GM12878 (cell line): ENCODE results near the gene UBE2F. TPM values are rescaled to one million over a fixed set of nuclear protein-coding genes. Genes with fewer than 3 reads are reported as not detected.
"Not testable (repeated sequence)": the region's sequence is repeated elsewhere in the genome, so short reads cannot be mapped to it uniquely, and the experiment has no call there.

ENCODE experiments used
- ATAC-seq: fragments of 200-7000 bp; cut with Tn5 transposase; 3 replicates; pipeline ENCODE4 v1.9.1; 2020; ENCODE audit warnings: mild to moderate bottlenecking, moderate library complexity
- BruUV-seq: library from RNA; stranded (reverse); fragments of 400-500 nt; replicated peaks from 2 replicates; lab custom pipeline; 2021; lab: Mats Ljungman, UMichigan
- CTCF ChIA-PET: fragments of 300-600 bp; sonication (Branson Sonifier 250); formaldehyde crosslinking; extraction: SDS; loops from one replicate; lab custom pipeline; 2021; ENCODE audit warnings: inconsistent platforms; lab: Yijun Ruan, JAX
- POLR2A ChIA-PET: fragments of 350-600 bp; formaldehyde crosslinking; extraction: SDS; loops from one replicate; lab custom pipeline; 2021; ENCODE audit warnings: inconsistent platforms; lab: Charles Lee
- RAD21 ChIA-PET: fragments of 300-600 bp; sonication (Branson Sonifier 250); formaldehyde crosslinking; loops from one replicate; lab custom pipeline; 2023; ENCODE audit warnings: antibody characterized with exemption; ENCODE audit not compliant: unreplicated experiment; lab: Charles Lee
- SMC1A ChIA-PET: fragments of 300-600 bp; sonication (Branson Sonifier 250); formaldehyde crosslinking; loops from one replicate; lab custom pipeline; 2023; ENCODE audit not compliant: unreplicated experiment, uncharacterized antibody; lab: Charles Lee
- DNase-seq: peaks from one replicate; pipeline ENCODE4 v3.0.0-alpha.2; 2011; ENCODE audit warnings: low read depth, low spot score
- FAIRE-seq: peaks from 3 replicates; lab custom pipeline; 2011; peaks lifted over from hg19 to GRCh38; lab: Jason Lieb, UNC
- H2AFZ ChIP-seq: 2 replicates; pipeline ENCODE4 v1.6.0; 2011; ENCODE audit warnings: low read depth, low read length, control low read depth; ENCODE audit not compliant: control insufficient read depth
- H3K27ac ChIP-seq: 2 replicates; pipeline ENCODE4 v1.5.1; 2011; ENCODE audit warnings: control low read depth; ENCODE audit not compliant: control insufficient read depth, insufficient read depth
- H3K27me3 ChIP-seq, 2 experiments: replicated peaks in 1 of 2; 2 replicates each; pipeline versions ENCODE4 v1.6.0 to v1.6.1; 2011; ENCODE audit warnings: low read length in 1 of 2; ENCODE audit not compliant: control insufficient read depth in 2 of 2, insufficient read depth in 2 of 2
- H3K36me3 ChIP-seq, 2 experiments: 2 replicates each; pipeline ENCODE4 v1.5.1; 2011; ENCODE audit warnings: low read length in 1 of 2; ENCODE audit not compliant: control insufficient read depth in 2 of 2, insufficient read depth in 2 of 2
- H3K4me1 ChIP-seq: 2 replicates; pipeline ENCODE4 v1.6.1; 2011; ENCODE audit warnings: mild to moderate bottlenecking, low read length, moderate library complexity, mixed read lengths; ENCODE audit not compliant: control insufficient read depth, insufficient read depth
- H3K4me2 ChIP-seq: 2 replicates; pipeline ENCODE4 v1.6.0; 2011; ENCODE audit warnings: control low read depth; ENCODE audit not compliant: control insufficient read depth, insufficient read depth
- H3K4me3 ChIP-seq: fragments of 200-600 bp; sonication (generic); 2 replicates; pipeline ENCODE4 v1.5.1; 2016
- H3K79me2 ChIP-seq: 2 replicates; pipeline ENCODE4 v1.6.0; 2011; ENCODE audit warnings: low read length; ENCODE audit not compliant: control insufficient read depth, insufficient read depth
- H3K9ac ChIP-seq: 2 replicates; pipeline ENCODE4 v1.8.0; 2011; ENCODE audit warnings: low read length, control low read depth, mixed read lengths; ENCODE audit not compliant: control insufficient read depth, insufficient read depth
- H3K9me3 ChIP-seq: replicated peaks from 3 replicates; pipeline ENCODE4 v1.5.1; 2011; ENCODE audit warnings: mild to moderate bottlenecking, low read length; ENCODE audit not compliant: control insufficient read depth, insufficient read depth
- H4K20me1 ChIP-seq: 2 replicates; pipeline ENCODE4 v1.6.0; 2011; ENCODE audit not compliant: control insufficient read depth, insufficient read depth
- BHLHE40 ChIP-seq, 2 experiments: fragments of 450-650 bp in 1 of 2; IDR thresholded peaks; 2 replicates each; pipeline ENCODE4 v1.6.1; 2011 to 2017; ENCODE audit warnings: low read depth in 2 of 2, borderline replicate concordance in 1 of 2, improper control_type of control experiment in 1 of 2, low read length in 1 of 2, mild to moderate bottlenecking in 1 of 2
- ESRRA ChIP-seq: IDR thresholded peaks from 2 replicates; pipeline ENCODE4 v1.6.1; 2012; ENCODE audit warnings: mild to moderate bottlenecking, low read length, improper control_type of control experiment
- WGBS: methylation state at CpG from one replicate; pipeline ENCODE4 v1.1.6; 2016; ENCODE audit warnings: low lambda C conversion rate; ENCODE audit not compliant: insufficient replicate concordance, insufficient coverage; ENCODE audit errors: missing lambda C conversion rate; 5-methylcytosine and 5-hydroxymethylcytosine counted together
- in situ Hi-C: fragments of 300-500 bp; cut with MboI; formaldehyde crosslinking; loops from 9 replicates; pipeline ENCODE4 v1.14.3; 2018; ENCODE audit warnings: mixed read lengths
- intact Hi-C: fragments of 100-400 bp; cut with micrococcal nuclease; formaldehyde crosslinking; loops from one replicate; pipeline ENCODE4 v1.14.2; 2022; ENCODE audit not compliant: unreplicated experiment
- polyA plus RNA-seq, 11 experiments: library from polyadenylated mRNA; depleted of rRNA in 4 of 11; unstranded in 6 of 11; stranded (reverse) in 5 of 11; fragments of >200 nt; fragmentation: Nextera tagmentation in 4 of 11; fragmentation: Illumina TruSeq in 1 of 11; extraction: Ambion mirVana in 4 of 11; extraction: Trizol in 1 of 11; gene quantifications; 1 replicate in 1 of 11; 2 replicates in 10 of 11; pipeline versions ENCODE4 v1.2.1 to v1.2.3, GENCODE V29; 2011 to 2016; ENCODE audit warnings: inconsistent platforms in 2 of 11, missing spikeins in 2 of 11, low read depth in 1 of 11
- total RNA-seq, 4 experiments: library from RNA; depleted of rRNA in 3 of 4; stranded (reverse); fragments of >200 nt in 3 of 4; fragmentation: Illumina TruSeq in 1 of 4; extraction: Trizol in 1 of 4; gene quantifications; 2 replicates each; pipeline versions ENCODE4 v1.2.1 to v1.2.3, GENCODE V29; 2013 to 2021

UBE2F gene
- total and polyA plus RNA-seq, 10 of the 15 experiments (the other 5 are each of a cell fraction or from before 2014, with no cell fraction given) = 12.3 to 64.4 (median 31.5) TPM

DNA sequence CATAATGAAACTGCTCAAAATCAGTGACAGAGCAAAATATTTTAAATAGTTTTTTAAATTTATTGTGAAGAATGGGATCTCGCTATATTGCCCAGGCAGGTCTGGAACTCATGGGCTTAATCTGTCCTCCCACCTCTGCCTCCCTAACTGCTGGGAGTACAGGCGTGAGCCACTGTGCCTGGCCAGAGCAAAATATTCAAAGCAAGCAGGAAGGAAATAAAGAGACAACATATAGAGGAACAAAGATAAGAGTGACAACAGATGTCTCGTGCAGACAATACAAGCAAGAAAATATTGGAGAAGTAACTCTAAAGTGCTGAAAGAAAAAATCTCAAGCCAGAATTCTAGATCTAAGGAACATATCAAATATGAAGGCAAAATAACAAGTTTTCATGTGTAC lies 89.0 kb downstream of the UBE2F start:
- FAIRE-seq = no peak
- TF ChIP-seq ESRRA (no peak), BHLHE40 (IDR thresholded peaks at IDR 0.05; ENCODE audit: borderline replicate concordance in 1 of 2, low read depth in 2 of 2, low read length in 1 of 2) (peak in 1 of 2 experiments; percentile 64; a peak in 1 of 4 replicates)
- Histone ChIP-seq H4K20me1 (no peaks in the 10 kb centered on the region), H3K9me3 (no peaks in the 10 kb centered on the region), H3K27ac (no peak overlapping the region), H2AFZ (no peak overlapping the region), H3K4me1 (no peaks in the 10 kb centered on the region; the same call in 1 of the 2 replicates), H3K4me3 (no peak overlapping the region), H3K79me2 (peaks cover 8% of the 10 kb centered on the region), H3K36me3 (no peaks in the 10 kb centered on the region), H3K4me2 (no peak overlapping the region), H3K9ac (no peak overlapping the region), H3K27me3 (no peaks in the 10 kb centered on the region)
- WGBS = 48% methylated on average over 3 of the region's 3 CpGs
- no TSS peak for BruUV-seq
- ChIA-PET RAD21 (no interaction called here), SMC1A (interaction anchor here (0.6 kb wide), 1 partner anchor 98 kb away, joined by 3 read pairs; no protein-coding TSS in a partner anchor), CTCF (interaction anchor here (0.6 kb wide), 1 partner anchor 56 kb away, joined by 3 read pairs; no protein-coding TSS in a partner anchor), POLR2A (no interaction called here)
- no peak for ATAC-seq
- in situ Hi-C loops = no loop called here
- no peak for DNase-seq
- intact Hi-C loops = no loop called here

DNA sequence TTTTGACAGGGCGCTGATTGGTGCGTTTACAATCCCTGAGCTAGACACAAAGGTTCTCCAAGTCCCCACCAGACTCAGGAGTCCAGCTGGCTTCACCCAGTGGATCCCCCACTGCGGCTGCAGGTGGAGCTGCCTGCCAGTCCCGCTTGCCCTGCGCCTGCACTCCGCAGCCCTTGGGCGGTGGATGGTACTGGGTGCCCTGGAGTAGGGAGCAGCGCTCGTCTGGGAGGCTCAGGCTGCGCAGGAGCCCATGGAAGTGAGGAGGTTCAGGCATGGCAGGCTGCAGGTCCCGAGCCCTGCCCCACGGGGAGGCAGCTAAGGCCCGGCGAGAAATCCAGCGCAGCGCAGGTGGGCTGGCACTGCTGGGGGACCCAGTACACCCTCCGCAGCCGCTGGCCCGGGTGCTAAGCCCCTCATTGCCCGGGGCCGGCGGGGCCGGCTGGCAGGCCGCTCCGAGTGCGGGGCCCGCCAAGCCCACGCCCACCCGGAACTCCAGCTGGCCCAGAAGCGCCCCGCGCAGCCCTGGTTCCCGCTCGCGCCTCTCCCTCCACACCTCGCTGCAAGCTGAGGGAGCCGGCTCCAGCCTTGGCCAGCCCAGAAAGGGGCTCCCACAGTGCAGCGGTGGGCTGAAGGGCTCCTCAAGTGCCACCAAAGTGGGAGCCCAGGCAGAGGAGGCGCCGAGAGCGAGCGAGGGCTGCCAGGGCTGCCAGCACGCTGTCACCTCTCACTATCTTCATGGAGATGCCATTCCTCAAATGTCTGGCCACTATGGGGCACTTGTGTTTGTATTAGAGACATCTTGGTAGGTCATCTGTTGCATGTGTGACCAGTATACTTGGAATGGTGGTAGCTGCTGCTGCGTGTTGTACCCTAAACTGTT lies 91.1 kb downstream of the UBE2F start:
- in situ Hi-C loops, H4K20me1 ChIP-seq, H3K36me3 ChIP-seq, H3K9ac ChIP-seq, BruUV-seq, intact Hi-C loops, H2AFZ ChIP-seq, H3K9me3 ChIP-seq, H3K4me1 ChIP-seq, H3K4me3 ChIP-seq, H3K27me3 ChIP-seq, POLR2A ChIA-PET, CTCF ChIA-PET, H3K4me2 ChIP-seq, DNase-seq, H3K27ac ChIP-seq, FAIRE-seq, SMC1A ChIA-PET, ATAC-seq: not testable (repeated sequence)
- peaks cover 25% of the 10 kb centered on the region for H3K79me2 ChIP-seq
- RAD21 ChIA-PET = interaction anchor here (0.7 kb wide), 1 partner anchor 283 kb away, joined by 3 read pairs; no protein-coding TSS in a partner anchor
- 94% methylated on average over 31 of the region's 44 CpGs for WGBS
